SHP77 (cell line): ENCODE measurements around the gene ENTREP1.

Experiments
- DNase-seq, 2 experiments: peaks; one replicate each; lab custom pipeline; 2025; lab: John Stamatoyannopoulos, UW

ENTREP1 gene

DNA sequence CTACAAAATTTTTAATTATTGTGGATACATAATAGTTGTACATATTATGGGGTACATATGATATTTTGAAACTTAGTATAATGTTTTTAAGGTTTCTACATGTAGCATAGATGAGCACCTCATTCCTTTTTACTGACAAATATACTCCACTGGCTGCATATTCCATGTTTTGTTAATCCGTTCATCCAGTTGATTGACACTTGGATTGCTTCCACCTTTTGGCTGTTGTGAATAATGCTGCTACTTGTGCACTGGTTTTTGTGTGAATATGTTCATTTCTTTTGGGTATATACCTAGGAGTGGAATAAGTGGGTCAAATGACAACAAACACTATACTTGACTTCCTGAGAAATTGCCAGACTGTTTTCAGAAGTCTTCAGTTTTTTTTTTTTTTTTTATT is 2.8 kb upstream of the ENTREP1 start:
- no peak for DNase-seq

DNA sequence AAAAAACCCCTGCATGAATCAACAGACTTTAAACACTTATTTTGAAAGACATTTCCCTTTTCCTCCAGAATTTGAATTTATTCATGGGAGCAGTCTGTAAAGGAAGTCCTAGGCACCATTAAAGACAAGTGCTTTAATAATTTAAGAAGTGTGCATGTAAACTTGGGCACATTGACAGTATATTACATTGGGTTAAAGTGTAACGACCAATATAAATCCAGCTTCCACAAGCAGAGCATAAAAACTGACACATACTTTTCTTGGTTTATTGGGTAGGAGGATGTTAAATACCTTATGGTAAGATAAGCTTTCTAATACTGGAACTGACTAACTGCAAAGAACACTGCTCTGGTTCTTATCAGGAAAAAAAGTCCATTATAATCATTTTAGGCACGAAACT is 1.2 kb upstream of the ENTREP1 start:
- no peak for DNase-seq

DNA sequence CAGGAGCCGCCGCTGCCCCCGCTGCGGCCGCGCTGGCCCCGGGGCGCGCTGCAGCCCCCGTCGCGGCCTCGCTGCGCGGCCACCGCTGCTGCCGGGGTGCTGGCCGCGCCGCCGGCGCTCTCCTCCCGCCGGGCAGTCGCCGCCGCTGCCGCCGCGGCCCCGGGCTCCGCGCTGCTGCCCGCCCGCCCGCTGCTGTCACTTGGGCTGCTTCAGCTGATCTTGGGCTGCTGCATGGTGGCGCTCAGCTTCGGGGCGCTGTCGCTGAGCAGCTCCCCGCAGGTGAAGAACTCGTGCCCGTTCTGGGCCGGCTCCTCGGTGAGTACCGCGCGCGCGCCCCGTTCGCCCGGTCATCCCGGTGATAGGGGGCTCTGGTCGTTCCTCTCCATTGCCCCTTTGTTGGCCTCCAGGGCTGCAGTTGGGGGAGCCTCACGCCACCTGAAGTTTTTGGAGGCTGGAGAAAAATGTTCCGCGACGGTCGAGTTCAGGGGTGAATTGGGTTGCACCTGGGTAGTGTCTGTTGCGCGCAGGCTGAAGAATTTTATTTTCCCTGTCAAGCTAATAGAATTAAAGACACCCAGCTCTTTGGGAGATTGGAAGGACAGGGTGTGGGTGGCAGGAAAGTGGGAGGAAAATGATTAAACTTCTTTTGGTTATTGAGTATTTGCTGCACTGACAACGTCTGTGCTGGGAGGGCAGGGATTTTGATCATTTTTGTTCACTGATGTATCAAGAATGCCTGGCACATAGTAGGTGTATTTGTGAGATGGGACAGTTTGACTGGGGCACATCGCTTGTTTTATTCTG is 596 bp downstream of the ENTREP1 start:
- DNase-seq: no peak

DNA sequence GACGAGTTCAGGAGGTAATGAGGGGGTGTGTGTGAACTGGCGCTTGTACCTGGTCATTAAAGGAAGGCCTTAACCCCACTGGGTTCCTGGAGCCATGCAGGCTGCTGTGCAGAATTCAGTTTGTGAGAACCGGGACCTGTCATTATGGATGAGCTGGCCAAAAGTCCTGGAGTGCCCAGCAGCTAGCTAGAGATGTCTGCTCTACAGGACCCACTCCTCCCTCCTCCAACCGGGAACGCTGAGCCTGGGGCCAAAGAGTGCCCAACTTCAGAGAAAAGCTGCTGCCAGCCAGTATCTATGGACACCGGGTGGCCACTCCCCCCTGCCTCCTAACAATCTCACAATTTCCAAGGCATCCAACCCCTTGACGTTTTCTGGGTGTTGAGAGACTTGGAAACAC is 1.2 kb downstream of the ENTREP1 start:
- DNase-seq: no peak

DNA sequence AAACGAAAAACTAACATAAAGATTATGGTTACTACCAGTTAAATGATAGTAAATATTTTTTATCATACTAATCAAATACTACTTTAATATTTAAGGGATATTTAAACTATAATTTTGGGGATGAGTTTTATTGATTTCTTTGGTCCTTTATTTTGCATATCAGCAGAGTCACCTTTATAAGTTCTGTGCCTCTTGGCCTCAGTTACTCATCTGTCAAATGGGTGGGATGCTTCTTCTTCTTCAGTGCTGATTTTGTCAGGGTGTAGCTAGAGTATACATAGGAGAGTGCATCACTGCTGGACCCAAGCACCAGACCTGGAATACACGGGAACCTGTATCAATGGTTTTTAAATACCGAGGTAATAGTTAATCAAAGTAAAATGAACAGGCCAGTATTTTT is 5.6 kb downstream of the ENTREP1 start:
- no peak for DNase-seq

DNA sequence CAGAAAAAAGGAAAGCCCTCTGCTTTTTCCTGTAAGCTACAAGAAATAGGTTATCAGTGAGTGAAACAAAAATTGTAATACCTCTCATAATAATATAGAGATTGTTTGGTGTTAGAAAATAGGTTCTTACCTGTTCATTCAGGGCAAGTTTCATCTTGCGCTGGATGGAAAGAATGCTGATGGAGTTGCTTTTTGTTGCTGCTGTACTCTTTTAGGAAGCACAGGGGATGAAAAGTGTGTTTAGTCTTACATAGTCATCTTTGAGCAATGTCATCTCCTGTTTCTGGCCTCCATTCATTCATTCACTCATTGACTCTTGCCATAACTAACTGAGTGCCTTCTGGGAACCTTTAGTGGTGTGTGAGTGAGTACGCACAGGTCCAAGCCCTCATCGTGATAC is 6.4 kb downstream of the ENTREP1 start:
- DNase-seq: no peak

DNA sequence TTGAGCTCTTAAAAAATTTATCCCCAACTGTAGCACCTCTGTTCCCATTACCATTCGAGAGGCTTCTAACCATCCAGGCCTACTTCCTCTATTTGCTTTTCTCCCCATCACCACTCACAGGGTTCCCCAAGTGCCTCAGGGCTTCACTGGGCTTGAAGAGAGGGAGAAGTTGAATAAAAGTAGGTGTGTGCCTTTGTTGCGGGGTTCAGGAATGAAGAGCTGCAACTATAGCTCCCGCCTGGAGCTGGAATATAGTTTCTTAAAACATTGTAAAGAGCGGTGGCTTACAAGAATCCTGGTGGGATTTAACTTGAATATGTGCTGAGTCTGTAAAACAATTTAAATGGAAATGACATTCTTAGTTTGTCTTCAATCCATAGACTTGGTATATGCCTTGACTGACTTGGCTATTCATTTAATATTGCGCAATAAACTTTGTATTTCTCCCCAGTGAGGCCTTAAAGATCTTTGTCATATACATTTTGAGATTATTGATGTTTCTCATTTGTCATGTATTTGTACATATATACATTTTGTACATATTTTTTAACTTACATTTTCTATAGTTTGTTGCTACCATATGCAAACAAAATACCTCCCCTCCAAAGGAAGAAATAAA is 7.2 kb downstream of the ENTREP1 start:
- DNase-seq: no peak

DNA sequence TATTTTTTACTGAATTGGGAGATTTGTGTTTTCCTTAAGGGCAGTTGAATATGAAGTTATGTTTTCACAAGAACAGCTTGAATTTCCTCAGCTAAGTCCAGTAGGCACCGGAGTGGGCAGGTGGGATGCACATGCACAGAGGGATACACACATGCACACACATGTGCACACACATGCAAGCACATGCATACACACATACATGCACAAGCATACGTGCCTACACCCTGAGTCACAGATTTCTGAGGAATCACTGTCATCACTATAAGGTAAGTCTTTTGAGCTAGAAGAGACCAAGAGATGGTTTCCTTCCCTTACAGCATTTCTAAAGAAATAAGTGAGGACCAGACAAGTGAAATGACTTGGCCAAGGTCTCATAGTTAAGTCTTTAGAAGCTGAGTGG is 8.7 kb downstream of the ENTREP1 start:
- no peak for DNase-seq

DNA sequence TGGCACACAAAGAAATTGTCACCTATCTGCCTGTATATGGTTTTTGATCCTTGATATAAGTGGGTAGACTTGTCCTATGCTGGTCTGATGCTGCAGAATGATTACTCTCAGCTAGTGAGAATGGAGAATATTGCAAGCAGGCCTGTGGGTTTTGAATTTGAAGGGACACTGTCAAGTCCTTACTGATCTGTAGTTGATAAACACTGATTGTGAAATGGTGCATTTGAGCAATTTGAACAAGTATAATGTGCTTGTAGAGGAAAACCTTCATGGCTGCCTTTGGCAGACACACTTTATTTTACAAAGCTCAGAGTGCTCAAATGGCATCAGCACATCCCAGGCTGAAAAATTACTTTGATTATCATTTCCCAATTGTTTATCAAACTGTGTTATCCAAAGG is 9.3 kb downstream of the ENTREP1 start:
- no peak for DNase-seq

DNA sequence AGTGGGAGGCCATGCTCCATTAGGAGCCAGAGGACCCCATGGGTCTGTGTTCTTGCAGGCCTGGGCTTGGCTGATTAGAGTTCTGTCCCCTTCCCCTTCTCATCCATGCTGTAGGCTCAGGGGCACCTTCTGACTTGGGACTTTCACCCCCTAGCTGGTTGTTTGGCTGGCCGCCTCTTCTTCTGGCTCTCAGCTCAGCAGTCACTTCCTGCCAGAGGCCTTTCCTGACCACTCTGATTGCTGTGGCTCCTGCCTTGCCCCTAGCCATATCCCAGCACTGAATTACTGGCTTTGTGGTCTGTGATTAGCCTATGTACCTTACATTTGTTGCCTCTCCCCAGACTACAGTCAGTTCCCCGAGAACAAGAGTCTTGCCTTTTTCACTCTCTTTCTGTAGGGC is 14.6 kb downstream of the ENTREP1 start:
- DNase-seq: no peak

DNA sequence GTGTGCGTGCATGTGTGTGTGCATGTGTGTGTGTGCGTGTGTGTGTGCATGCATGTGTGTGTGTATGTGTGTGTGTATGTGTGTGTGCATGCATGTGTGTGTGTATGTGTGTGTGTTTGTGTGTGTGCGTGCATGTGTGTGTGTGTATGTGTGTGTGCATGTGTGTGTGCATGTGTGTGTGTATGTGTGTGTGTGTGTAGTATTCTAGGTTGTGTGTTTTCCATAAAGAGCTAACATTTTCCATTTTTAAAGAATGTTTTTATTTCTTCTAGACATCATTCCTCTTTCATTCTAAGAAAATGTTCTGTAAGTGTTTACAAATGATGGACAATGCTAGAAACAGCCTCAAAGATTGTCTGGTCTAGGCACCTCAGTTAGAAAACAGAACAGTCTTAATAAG is 15.6 kb downstream of the ENTREP1 start:
- DNase-seq: no peak

DNA sequence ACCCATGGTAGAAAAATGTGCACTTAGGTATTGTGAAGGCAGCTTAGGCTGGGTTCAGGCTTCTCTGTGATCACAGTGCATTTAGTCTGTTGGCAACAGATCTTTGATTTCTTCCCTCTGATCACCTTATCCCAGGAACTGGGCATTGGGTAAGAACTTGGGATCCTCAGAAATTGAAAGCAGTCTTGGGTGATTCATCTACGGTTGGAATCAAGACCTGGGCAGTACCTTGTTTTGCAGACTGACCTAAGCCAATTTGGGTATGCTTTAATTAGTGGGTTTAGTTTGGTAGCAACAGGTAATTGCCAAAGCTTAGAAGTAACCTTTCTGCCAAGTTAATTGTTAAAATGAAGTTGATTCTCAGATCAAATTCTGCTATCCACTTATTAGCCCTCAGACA is 17.8 kb downstream of the ENTREP1 start:
- no peak for DNase-seq

DNA sequence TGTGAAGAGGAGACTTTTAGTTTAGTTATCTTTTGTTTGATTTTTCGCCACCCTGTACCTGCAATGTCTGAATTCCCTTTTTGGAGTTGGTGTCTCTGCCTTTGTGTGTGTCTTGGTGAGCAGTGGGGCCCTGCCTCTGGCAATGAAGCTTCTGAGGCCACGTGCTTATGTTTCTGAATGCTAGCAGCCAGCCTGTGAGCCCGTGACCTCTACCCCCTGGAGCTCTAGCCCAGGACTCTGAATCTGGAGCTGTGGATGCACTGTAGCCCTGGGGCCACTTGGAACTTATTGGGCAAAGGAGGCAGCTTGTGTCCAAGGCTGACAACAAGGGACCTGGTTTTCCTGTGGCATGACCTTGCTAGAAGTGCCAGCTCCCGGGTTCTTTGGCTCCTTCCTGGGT is 19.4 kb downstream of the ENTREP1 start:
- DNase-seq: no peak

DNA sequence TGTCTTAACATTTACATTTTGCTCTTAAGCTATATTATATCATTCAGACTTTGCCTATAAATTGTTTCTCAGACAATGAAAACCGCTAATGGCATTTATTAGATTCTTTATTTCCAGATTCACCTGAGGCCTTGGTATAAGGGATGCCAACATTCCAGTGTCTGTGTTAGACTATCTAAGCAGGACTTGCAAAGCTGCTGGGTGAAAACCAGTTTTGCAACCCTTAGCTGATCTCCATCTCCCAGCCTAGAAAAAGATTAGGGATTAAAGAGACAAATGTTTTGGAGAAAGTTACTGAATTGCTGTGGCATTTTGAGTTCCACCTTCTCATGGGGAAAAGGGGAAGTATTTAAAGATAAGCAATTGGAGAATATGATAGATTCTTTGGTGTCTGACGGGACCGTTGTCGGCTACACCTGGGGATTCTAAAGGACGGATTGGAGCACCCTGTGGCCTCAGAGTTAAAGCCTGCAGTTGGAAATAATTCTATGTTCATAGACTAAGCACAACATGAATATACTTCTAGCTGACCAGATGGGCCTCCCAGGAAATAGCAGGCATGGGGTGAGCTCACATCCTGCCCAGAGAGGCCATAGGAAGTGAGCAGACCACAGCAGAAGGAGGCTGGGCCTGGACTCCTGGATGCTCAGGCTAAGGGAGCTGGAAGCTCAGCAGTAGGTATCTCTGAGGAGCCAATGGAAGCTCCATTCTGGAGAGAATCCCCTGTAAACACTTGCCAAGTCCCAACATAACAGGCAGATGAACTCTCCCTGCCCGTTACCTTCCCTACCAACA is 21.8 kb downstream of the ENTREP1 start:
- DNase-seq: no peak

DNA sequence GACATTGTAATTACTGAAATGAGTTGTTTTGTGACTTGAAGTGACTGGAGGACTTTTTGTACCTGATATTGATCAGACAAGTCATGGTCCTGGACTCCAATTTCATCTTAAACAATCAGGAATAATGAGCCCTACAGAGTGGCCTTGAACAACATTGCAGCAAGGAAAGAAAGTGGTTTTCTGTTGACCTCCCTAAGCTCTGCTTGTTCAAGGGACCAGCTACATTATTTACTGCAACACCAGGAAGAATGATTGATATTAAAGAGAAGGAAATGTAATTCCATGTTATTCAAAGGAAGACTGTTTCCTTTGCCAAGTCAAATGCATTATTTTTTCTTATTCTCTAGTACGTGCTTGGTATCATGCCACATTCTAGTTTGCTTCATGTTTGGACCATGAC is 22.6 kb downstream of the ENTREP1 start:
- DNase-seq: no peak

DNA sequence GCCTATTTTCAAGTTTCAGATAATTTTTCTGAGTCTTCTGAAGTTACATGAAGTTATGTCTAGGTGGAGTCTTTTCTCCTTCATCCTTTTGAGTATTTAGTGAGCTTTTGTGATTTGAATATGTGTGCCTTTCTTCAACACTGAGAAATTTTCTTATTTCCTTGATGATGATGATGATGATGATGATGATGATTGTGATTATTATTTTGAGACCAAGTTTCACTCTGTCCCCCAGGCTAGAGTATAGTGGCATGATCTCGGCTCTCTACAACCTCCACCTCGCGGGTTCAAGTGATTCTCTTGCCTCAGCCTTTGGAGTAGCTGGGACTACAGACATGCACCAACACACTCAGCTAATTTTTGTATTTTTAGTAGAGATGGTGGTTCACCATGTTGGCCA is 26.2 kb downstream of the ENTREP1 start:
- no peak for DNase-seq

DNA sequence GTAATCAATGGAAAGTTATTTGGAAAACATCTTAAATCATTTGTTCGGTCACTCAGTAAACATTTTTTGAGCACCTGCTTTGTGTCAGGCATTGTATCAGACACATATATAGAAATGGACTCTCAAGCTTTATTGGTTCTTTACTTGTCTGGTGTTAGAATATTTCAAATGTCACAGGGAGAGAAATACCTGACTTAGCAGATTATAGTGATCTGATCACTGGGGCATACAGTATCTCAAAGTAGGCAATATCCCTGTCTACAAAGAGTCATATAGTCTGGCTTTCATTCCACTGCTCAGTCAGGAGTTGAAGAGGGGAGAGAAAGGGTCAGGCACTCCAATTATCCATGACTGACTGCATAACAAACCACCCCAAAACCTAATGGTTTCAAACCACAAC is 30.2 kb downstream of the ENTREP1 start:
- DNase-seq: no peak

DNA sequence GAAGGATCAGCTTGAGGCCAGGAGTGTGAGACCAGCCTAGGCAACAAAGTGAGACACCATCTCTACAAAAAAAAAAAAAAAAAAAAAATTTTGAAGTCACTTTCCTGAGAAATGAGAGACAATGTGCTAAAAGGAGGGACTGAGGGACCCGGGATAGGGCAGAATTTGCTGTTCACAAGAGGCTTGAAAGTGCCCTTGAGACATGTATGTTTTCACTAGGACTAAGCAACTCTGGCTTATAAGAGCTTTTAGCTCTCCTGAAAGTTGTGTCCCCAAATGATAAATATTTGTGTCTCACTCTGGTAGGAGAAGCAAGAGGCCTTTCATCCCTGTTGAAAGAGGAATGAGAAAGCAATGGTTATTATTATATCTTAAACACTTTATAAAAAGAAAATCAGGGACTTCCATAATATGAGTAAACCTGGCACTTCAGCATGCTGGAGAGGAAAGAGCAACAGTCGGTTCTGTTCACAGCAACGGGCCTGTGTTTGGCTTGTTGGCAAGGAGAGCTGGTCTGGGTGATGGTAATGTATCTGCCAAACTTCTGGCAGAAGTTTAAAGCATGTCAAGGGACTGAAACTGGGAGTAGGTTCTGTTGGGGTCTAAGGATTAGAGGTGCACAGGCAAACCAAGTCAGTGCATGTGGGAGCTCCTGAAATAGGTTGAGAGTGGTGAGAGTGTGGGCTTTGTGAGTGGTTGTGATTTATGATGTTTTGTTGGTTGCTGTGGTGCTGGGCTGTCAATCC is 32.2 kb downstream of the ENTREP1 start:
- no peak for DNase-seq

DNA sequence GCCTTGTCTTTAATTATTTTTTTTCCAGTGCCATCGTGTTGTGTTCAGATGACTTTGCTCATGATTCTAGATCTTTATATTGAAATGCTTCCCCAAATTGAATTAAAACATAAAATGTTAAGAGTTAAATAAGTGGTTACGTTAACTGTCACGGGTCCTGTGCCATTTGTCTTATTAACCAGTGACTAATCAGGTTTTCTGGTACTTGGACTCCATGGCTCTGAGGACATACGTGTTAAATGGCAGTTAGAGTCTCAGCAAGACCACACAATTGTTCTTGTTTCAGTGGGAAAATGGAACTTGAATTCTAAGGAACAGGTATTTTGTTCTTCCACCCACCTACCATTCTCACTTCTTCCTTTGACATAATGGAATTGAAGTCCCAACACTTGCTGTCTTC is 32.8 kb downstream of the ENTREP1 start:
- DNase-seq: no peak

DNA sequence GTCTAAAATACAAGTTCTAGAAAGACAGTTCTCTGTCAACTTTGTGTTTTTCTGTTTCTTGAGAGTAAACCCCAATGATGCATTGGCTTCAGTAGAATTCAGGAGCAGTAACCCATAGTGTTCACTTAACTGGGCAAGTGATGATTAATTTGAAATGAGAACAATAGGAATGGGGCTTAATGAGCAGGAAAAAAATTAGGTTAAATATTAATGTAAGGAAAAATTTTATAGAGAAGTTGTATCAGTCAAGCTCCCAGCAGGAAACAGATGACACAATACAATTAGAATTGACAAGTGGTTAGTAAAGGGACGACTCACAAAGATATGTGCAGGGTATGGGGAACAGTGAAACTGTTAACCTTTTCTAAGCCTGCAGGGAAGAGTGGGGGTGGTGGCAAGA is 38.2 kb downstream of the ENTREP1 start:
- no peak for DNase-seq

DNA sequence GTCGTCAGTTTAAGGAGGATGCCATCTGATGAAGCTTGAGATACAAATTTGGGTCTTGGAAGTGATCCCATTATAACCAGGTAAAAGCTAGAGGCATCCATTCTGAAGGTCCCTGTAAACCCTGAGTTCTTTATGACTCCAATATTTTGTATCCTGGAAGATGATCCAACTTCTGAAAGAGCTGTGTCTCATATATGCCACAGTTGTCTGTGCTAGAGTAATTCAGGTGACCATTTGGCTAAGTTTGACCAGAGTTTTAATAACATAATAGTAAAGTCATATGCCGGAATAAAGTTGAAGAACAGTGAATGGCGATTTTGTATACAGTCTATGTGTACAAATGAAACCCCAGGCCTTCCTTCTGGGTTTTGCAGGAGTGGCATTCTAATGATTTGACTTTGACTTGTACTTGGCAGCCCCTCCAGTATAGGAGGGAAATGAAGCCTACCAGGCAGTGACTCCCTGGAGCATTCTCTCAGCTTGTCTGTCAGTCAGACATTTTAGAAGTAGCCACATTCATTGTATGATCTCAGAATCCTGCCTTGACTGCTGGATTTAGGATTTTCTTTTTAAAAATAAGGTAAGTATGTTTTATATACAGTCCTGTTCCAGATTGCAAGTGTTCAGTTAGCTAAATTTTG is 39.6 kb downstream of the ENTREP1 start:
- no peak for DNase-seq

DNA sequence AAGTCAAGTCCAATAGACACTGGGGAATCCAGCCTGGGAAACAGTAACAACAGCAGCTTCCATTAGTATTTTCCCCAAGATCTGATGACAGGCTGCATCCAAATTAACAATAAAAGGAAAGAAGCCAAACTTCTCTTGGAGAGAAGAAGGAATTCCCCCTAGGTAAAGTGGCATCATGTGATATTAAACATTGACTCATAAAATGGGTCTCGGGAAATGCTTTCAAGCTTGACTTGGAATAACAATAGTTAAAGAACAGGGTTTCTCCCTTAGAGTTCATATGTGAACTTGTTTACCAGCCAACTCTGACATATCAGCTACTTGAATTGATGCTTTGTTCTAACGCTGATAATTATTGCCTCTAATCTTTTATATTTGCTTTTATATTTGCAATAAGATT is 45.4 kb downstream of the ENTREP1 start:
- no peak for DNase-seq
